ENCODE data around the gene SAPCD1. TPM values are rescaled to one million over a fixed set of nuclear protein-coding genes. Genes with fewer than 3 reads are reported as not detected.

Gene SAPCD1
- total RNA-seq, 1 donor from 2014 or later: 1.2 TPM

DNA sequence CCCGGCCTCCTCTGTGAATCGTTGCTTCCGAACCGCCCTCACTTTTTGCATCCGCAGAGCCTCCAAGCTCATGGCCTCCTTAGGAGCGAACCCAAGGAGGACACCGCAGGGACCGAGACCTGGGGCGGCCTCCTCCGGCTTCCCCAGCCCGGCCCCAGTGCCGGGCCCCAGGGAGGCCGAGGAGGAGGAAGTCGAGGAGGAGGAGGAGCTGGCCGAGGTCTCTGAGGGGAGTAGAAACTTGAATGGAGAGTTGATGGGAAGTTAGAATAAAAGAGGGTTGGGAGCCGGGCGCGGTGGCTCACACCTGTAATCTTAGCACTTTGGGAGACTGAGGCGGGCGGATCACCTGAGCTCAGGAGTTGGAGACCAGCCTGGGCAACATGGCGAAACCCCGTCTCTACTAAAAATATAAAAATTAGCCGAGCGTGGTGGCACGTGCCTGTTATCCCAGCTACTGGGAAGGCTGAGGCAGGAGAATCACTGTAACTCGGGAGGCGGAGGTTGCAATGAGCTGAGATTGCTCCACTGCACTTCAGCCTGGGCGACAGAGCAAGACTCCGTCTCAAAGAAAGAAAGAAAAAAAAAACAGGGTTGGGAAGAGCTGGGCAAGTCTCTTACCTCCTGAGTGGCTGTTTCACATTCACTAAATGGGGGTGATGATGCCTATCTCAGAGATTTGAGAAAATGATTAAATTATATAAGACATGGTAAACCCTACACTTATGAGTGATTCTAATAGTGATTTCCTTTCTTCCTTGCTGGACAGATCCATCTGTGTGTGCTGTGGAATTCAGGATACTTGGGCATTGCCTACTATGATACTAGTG, 21.8 kb upstream of the SAPCD1 start:
- Histone ChIP-seq H3K9ac (ENCODE audit: low read length) (peak overlapping the region; percentile 80), H3K79me2 (ENCODE audit: insufficient read depth, low read length) (peaks cover 19% of the 10 kb centered on the region), H3K4me1 (ENCODE audit: insufficient read depth, low read length) (peaks cover 27% of the 10 kb centered on the region), H3K36me3 (ENCODE audit: insufficient read depth, low read length) (no peaks in the 10 kb centered on the region), H3K9me3 (ENCODE audit: insufficient read depth, low read depth, low read length) (no peaks in the 10 kb centered on the region), H3K27me3 (ENCODE audit: insufficient read depth, low read length) (no peaks in the 10 kb centered on the region), H2AFZ (ENCODE audit: low read depth, low read length) (peak overlapping the region; percentile 83), H3K4me3 (ENCODE audit: insufficient read depth, low read depth, low read length) (peak overlapping the region; percentile 75), H4K20me1 (ENCODE audit: insufficient read depth, low read length) (no peaks in the 10 kb centered on the region), H3K27ac (ENCODE audit: low read depth, low read length) (peak overlapping the region; percentile 65), H3K4me2 (ENCODE audit: low read length) (peak overlapping the region; percentile 96)
- FAIRE-seq (no peak), DNase-seq (ENCODE audit: low read depth) (no peak)
- Mint-ChIP-seq H3K9me3 (ENCODE audit: unreplicated experiment) (no peaks in the 10 kb centered on the region), H3K4me1 (ENCODE audit: low read depth, unreplicated experiment) (peaks cover 32% of the 10 kb centered on the region), H3K36me3 (ENCODE audit: low read depth, unreplicated experiment) (peaks cover 10% of the 10 kb centered on the region), H3K27me3 (ENCODE audit: low read depth, unreplicated experiment) (no peaks in the 10 kb centered on the region), H3K4me3 (ENCODE audit: unreplicated experiment) (peak overlapping the region; percentile 94), H3K27ac (ENCODE audit: unreplicated experiment) (no peak overlapping the region)
- TF ChIP-seq EZH2 (IDR thresholded peaks at IDR 0.05; ENCODE audit: insufficient read depth, low read length): no peak
- TF ChIP-seq, protein P1, sequence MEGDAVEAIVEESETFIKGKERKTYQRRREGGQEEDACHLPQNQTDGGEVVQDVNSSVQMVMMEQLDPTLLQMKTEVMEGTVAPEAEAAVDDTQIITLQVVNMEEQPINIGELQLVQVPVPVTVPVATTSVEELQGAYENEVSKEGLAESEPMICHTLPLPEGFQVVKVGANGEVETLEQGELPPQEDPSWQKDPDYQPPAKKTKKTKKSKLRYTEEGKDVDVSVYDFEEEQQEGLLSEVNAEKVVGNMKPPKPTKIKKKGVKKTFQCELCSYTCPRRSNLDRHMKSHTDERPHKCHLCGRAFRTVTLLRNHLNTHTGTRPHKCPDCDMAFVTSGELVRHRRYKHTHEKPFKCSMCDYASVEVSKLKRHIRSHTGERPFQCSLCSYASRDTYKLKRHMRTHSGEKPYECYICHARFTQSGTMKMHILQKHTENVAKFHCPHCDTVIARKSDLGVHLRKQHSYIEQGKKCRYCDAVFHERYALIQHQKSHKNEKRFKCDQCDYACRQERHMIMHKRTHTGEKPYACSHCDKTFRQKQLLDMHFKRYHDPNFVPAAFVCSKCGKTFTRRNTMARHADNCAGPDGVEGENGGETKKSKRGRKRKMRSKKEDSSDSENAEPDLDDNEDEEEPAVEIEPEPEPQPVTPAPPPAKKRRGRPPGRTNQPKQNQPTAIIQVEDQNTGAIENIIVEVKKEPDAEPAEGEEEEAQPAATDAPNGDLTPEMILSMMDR (IDR thresholded peaks at IDR 0.05; ENCODE audit: insufficient read depth, low read depth, low read length): no peak

GRCh38 chr6:31741815-31742214, 20.6 kb upstream of the SAPCD1 start:
- no peak overlapping the region for H3K9ac ChIP-seq (ENCODE audit: low read length)
- H3K4me3 ChIP-seq (ENCODE audit: insufficient read depth, low read depth, low read length): no peak overlapping the region
- no peaks in the 10 kb centered on the region for H3K9me3 Mint-ChIP-seq (ENCODE audit: unreplicated experiment)
- peaks cover 7% of the 10 kb centered on the region for H3K79me2 ChIP-seq (ENCODE audit: insufficient read depth, low read length)
- H3K27ac Mint-ChIP-seq (ENCODE audit: unreplicated experiment): no peak overlapping the region
- H3K4me1 ChIP-seq (ENCODE audit: insufficient read depth, low read length): peaks cover 24% of the 10 kb centered on the region
- no peaks in the 10 kb centered on the region for H3K27me3 ChIP-seq (ENCODE audit: insufficient read depth, low read length)
- no peak overlapping the region for H3K27ac ChIP-seq (ENCODE audit: low read depth, low read length)
- peak overlapping the region; percentile 47 for H3K4me3 Mint-ChIP-seq (ENCODE audit: unreplicated experiment)
- FAIRE-seq (no peak), DNase-seq (ENCODE audit: low read depth) (no peak)
- peaks cover 28% of the 10 kb centered on the region for H3K4me1 Mint-ChIP-seq (ENCODE audit: low read depth, unreplicated experiment)
- no peak overlapping the region for H2AFZ ChIP-seq (ENCODE audit: low read depth, low read length)
- H3K9me3 ChIP-seq (ENCODE audit: insufficient read depth, low read depth, low read length): no peaks in the 10 kb centered on the region
- no peak overlapping the region for H3K4me2 ChIP-seq (ENCODE audit: low read length)
- H4K20me1 ChIP-seq (ENCODE audit: insufficient read depth, low read length): no peaks in the 10 kb centered on the region
- no peaks in the 10 kb centered on the region for H3K27me3 Mint-ChIP-seq (ENCODE audit: low read depth, unreplicated experiment)
- H3K36me3 Mint-ChIP-seq (ENCODE audit: low read depth, unreplicated experiment): peaks cover 10% of the 10 kb centered on the region
- H3K36me3 ChIP-seq (ENCODE audit: insufficient read depth, low read length): no peaks in the 10 kb centered on the region
- no peak for TF ChIP-seq EZH2 (IDR thresholded peaks at IDR 0.05; ENCODE audit: insufficient read depth, low read length)
- TF ChIP-seq, protein P1 (IDR thresholded peaks at IDR 0.05; ENCODE audit: insufficient read depth, low read depth, low read length): no peak

GRCh38 chr6:31742894-31743293, 19.6 kb upstream of the SAPCD1 start:
- Mint-ChIP-seq H3K4me3 (ENCODE audit: unreplicated experiment) (no peak overlapping the region), H3K27ac (ENCODE audit: unreplicated experiment) (no peak overlapping the region), H3K4me1 (ENCODE audit: low read depth, unreplicated experiment) (peaks cover 27% of the 10 kb centered on the region), H3K9me3 (ENCODE audit: unreplicated experiment) (no peaks in the 10 kb centered on the region), H3K36me3 (ENCODE audit: low read depth, unreplicated experiment) (peaks cover 10% of the 10 kb centered on the region), H3K27me3 (ENCODE audit: low read depth, unreplicated experiment) (no peaks in the 10 kb centered on the region)
- DNase-seq (ENCODE audit: low read depth) (no peak), FAIRE-seq (no peak)
- H3K9ac ChIP-seq (ENCODE audit: low read length): no peak overlapping the region
- H3K4me3 ChIP-seq (ENCODE audit: insufficient read depth, low read depth, low read length): no peak overlapping the region
- peaks cover 13% of the 10 kb centered on the region for H3K4me1 ChIP-seq (ENCODE audit: insufficient read depth, low read length)
- no peak overlapping the region for H3K27ac ChIP-seq (ENCODE audit: low read depth, low read length)
- peaks cover 6% of the 10 kb centered on the region for H3K79me2 ChIP-seq (ENCODE audit: insufficient read depth, low read length)
- H2AFZ ChIP-seq (ENCODE audit: low read depth, low read length): no peak overlapping the region
- TF ChIP-seq EZH2 (IDR thresholded peaks at IDR 0.05; ENCODE audit: insufficient read depth, low read length): no peak
- TF ChIP-seq, protein P1 (IDR thresholded peaks at IDR 0.05; ENCODE audit: insufficient read depth, low read depth, low read length): no peak
- H3K9me3 ChIP-seq (ENCODE audit: insufficient read depth, low read depth, low read length): no peaks in the 10 kb centered on the region
- no peak overlapping the region for H3K4me2 ChIP-seq (ENCODE audit: low read length)
- peaks cover 4% of the 10 kb centered on the region for H3K36me3 ChIP-seq (ENCODE audit: insufficient read depth, low read length)
- no peaks in the 10 kb centered on the region for H3K27me3 ChIP-seq (ENCODE audit: insufficient read depth, low read length)
- no peaks in the 10 kb centered on the region for H4K20me1 ChIP-seq (ENCODE audit: insufficient read depth, low read length)

Measured in astrocyte (in vitro differentiated cells and primary cell).